Adrenal gland (tissue), 5 donors: ENCODE results near the gene CEP72.

Experiments used
- POLR2A ChIP-seq, 2 donors: fragments of 450-650 bp; IDR thresholded peaks; one replicate each; pipeline ENCODE4 v1.6.1; 2017; ENCODE audit warnings: antibody characterized with exemption in 2 of 2, mild to moderate bottlenecking in 2 of 2, moderate library complexity in 1 of 2
- TF ChIP-seq, protein P1 (sequence below), 6 experiments: fragments of 450-650 bp in 4 of 6; fragments of 200-600 bp in 2 of 6; sonication (generic) in 1 of 6; IDR thresholded peaks; 1 replicate in 5 of 6; 2 replicates in 1 of 6; pipeline versions ENCODE4 v1.5.1 to v1.8.0; 2016 to 2021; ENCODE audit warnings: antibody characterized with exemption in 6 of 6, mild to moderate bottlenecking in 2 of 6, moderate library complexity in 1 of 6
- donor health status: DM: no; HTN: no; CAD: no.

DNA sequence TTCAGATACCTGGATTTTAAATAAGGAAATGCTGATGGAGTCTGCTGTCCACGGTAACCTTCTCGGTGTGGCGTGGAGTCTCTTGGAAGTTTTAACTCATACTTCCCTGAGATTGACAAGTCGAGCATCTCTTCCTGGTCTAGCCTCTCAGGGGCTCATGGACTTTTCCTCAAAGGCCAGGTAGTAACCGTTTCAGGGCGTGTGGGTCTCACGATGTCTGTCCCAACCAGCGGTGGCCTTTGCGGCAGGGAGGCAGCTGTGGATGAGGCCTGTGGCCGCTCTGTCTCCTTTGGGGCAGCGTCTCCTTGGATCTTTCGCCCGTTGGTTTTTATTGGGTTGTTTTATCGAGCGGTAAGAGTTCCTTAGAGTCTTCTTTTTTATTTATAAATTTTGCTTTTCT, 32.8 kb downstream of the CEP72 start:
- TF ChIP-seq, protein P1, sequence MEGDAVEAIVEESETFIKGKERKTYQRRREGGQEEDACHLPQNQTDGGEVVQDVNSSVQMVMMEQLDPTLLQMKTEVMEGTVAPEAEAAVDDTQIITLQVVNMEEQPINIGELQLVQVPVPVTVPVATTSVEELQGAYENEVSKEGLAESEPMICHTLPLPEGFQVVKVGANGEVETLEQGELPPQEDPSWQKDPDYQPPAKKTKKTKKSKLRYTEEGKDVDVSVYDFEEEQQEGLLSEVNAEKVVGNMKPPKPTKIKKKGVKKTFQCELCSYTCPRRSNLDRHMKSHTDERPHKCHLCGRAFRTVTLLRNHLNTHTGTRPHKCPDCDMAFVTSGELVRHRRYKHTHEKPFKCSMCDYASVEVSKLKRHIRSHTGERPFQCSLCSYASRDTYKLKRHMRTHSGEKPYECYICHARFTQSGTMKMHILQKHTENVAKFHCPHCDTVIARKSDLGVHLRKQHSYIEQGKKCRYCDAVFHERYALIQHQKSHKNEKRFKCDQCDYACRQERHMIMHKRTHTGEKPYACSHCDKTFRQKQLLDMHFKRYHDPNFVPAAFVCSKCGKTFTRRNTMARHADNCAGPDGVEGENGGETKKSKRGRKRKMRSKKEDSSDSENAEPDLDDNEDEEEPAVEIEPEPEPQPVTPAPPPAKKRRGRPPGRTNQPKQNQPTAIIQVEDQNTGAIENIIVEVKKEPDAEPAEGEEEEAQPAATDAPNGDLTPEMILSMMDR (IDR thresholded peaks at IDR 0.05): no peak
- no peak for TF ChIP-seq POLR2A (IDR thresholded peaks at IDR 0.05)
